Measurements from ENCODE around the gene RNF149. TPM values are rescaled to one million over a fixed set of nuclear protein-coding genes. Genes with fewer than 3 reads are reported as not detected.

The RNF149 gene
- total and polyA plus RNA-seq, 10 donors, result 31.8 to 398 (median 211) TPM

GRCh38 chr2:101234169-101234938 is 74.1 kb downstream of the RNF149 start:
- H3K36me3 ChIP-seq, result no peaks in the 10 kb centered on the region
- TF ChIP-seq CTCF (IDR thresholded peaks at IDR 0.05 in 8 of 11, conservative IDR thresholded peaks at IDR 0.05 in 3 of 11) (no peak), POLR2A (IDR thresholded peaks at IDR 0.05) (no peak), POLR2AphosphoS5 (IDR thresholded peaks at IDR 0.05) (no peak)
- H3K4me1 ChIP-seq, result no peaks in the 10 kb centered on the region
- 58 to 78% (median 63%) methylated on average over 12 of the region's 12 CpGs for WGBS, 5 donors
- peaks cover 0 to 13% (median 5%) of the 10 kb centered on the region in 8 donors for H3K9me3 ChIP-seq
- DNase-seq, result no peak
- no peaks in the 10 kb centered on the region for H3K27me3 ChIP-seq (replicated peaks in 1 of 7)
- no peak overlapping the region for H3K27ac ChIP-seq
- intact Hi-C loops (cut with DNase I; ENCODE audit: low total_unique reads), result no loop called here
- no peak overlapping the region for H3K4me3 ChIP-seq

GRCh38 chr2:101232770-101233169 is 75.7 kb downstream of the RNF149 start:
- H3K4me3 ChIP-seq, result no peak overlapping the region
- TF ChIP-seq POLR2AphosphoS5 (IDR thresholded peaks at IDR 0.05) (no peak), CTCF (IDR thresholded peaks at IDR 0.05 in 8 of 11, conservative IDR thresholded peaks at IDR 0.05 in 3 of 11) (no peak), POLR2A (IDR thresholded peaks at IDR 0.05) (no peak)
- no peak for DNase-seq
- intact Hi-C loops (cut with DNase I; ENCODE audit: low total_unique reads), result no loop called here
- no peaks in the 10 kb centered on the region for H3K36me3 ChIP-seq
- 84 to 95% (median 93%) methylated on average over 6 of the region's 6 CpGs for WGBS, 5 donors
- H3K27ac ChIP-seq, result no peak overlapping the region
- H3K9me3 ChIP-seq, result peaks cover 0 to 13% (median 5%) of the 10 kb centered on the region in 8 donors
- H3K4me1 ChIP-seq, result no peaks in the 10 kb centered on the region
- no peaks in the 10 kb centered on the region for H3K27me3 ChIP-seq (replicated peaks in 1 of 7)

- 88 to 94% (median 89%) methylated on average over 6 of the region's 6 CpGs for WGBS, 5 donors
Observed at GRCh38 chr2:101231937-101232730, 76.4 kb downstream of the RNF149 start.

More at GRCh38 chr2:101231937-101232730, 76.4 kb downstream of the RNF149 start:
- Histone ChIP-seq H3K27me3 (replicated peaks in 1 of 7) (no peaks in the 10 kb centered on the region), H3K36me3 (no peaks in the 10 kb centered on the region), H3K9me3 (peaks cover 0 to 13% (median 5%) of the 10 kb centered on the region in 8 donors), H3K4me3 (no peak overlapping the region), H3K27ac (no peak overlapping the region), H3K4me1 (no peaks in the 10 kb centered on the region)
- DNase-seq, result no peak
- no peak for TF ChIP-seq POLR2AphosphoS5 (IDR thresholded peaks at IDR 0.05)
- TF ChIP-seq POLR2A (IDR thresholded peaks at IDR 0.05), result no peak
- no peak for TF ChIP-seq CTCF (IDR thresholded peaks at IDR 0.05 in 8 of 11, conservative IDR thresholded peaks at IDR 0.05 in 3 of 11)
- intact Hi-C loops (cut with DNase I; ENCODE audit: low total_unique reads), result no loop called here
